IMR-90 (cell line): Measurements from ENCODE around the gene TMEM130. TPM values are rescaled to one million over a fixed set of nuclear protein-coding genes. Genes with fewer than 3 reads are reported as not detected.

Experiments used
- ATAC-seq: fragments of 200-7000 bp; cut with Tn5 transposase; 2 replicates; pipeline ENCODE4 v1.9.1; 2020; ENCODE audit warnings: low read depth, mild to moderate bottlenecking, moderate library complexity
- BruUV-seq: library from RNA; stranded (reverse); fragments of 400-500 nt; replicated peaks from 2 replicates; lab custom pipeline; 2021; lab: Mats Ljungman, UMichigan
- CTCF ChIA-PET: fragments of 300-600 bp; formaldehyde crosslinking; extraction: SDS; loops from one replicate; lab custom pipeline; 2021; ENCODE audit warnings: antibody characterized with exemption; lab: Yijun Ruan, JAX
- POLR2A ChIA-PET: fragments of 300-600 bp; sonication (Branson Sonifier 250); formaldehyde crosslinking; loops from one replicate; lab custom pipeline; 2022; ENCODE audit warnings: antibody characterized with exemption; ENCODE audit not compliant: unreplicated experiment; lab: Charles Lee
- DNase-seq: peaks from one replicate; pipeline ENCODE4 v3.0.0; 2013
- H2AFZ ChIP-seq: replicated peaks from 2 replicates; pipeline ENCODE3; 2013; ENCODE audit warnings: low read length, mild to moderate bottlenecking; ENCODE audit not compliant: poor library complexity
- H2AK5ac ChIP-seq: 2 replicates; pipeline ENCODE4 v1.6.1; 2013; ENCODE audit warnings: low read depth, low read length, inconsistent platforms
- H2AK9ac ChIP-seq: replicated peaks from 2 replicates; pipeline ENCODE3; 2013; ENCODE audit warnings: mild to moderate bottlenecking, low read depth, low read length, moderate library complexity; ENCODE audit not compliant: poor library complexity
- H2BK120ac ChIP-seq: 2 replicates; pipeline ENCODE4 v1.6.1; 2013; ENCODE audit warnings: low read depth, low read length, inconsistent platforms
- H2BK15ac ChIP-seq: 3 replicates; pipeline ENCODE4 v1.6.1; 2013; ENCODE audit warnings: low read depth, low read length, inconsistent platforms
- H2BK20ac ChIP-seq: 2 replicates; pipeline ENCODE4 v1.6.1; 2013; ENCODE audit warnings: low read depth, mild to moderate bottlenecking, inconsistent platforms, low read length, moderate library complexity
- H2BK5ac ChIP-seq: 2 replicates; pipeline ENCODE4 v1.6.1; 2013; ENCODE audit warnings: mild to moderate bottlenecking, low read depth, low read length, inconsistent platforms; ENCODE audit not compliant: poor library complexity, severe bottlenecking
- H3K14ac ChIP-seq: replicated peaks from 2 replicates; pipeline ENCODE4 v1.6.1; 2013; ENCODE audit warnings: low read depth, low read length, inconsistent platforms
- H3K18ac ChIP-seq: 2 replicates; pipeline ENCODE4 v1.6.1; 2013; ENCODE audit warnings: low read depth, low read length, control low read depth
- H3K23ac ChIP-seq: 2 replicates; pipeline ENCODE4 v1.6.1; 2013; ENCODE audit warnings: low read depth, low read length, inconsistent platforms
- H3K27ac ChIP-seq: 2 replicates; pipeline ENCODE4 v1.5.1; 2013; ENCODE audit warnings: mild to moderate bottlenecking, control low read depth, low read length; ENCODE audit not compliant: insufficient read depth
- H3K27me3 ChIP-seq: 2 replicates; pipeline ENCODE4 v1.6.1; 2013; ENCODE audit warnings: low read length; ENCODE audit not compliant: control insufficient read depth, insufficient read depth
- H3K36me3 ChIP-seq: 2 replicates; pipeline ENCODE4 v1.6.1; 2013; ENCODE audit warnings: low read length, mixed read lengths; ENCODE audit not compliant: control insufficient read depth, insufficient read depth
- H3K4ac ChIP-seq: 2 replicates; pipeline ENCODE4 v1.6.1; 2013; ENCODE audit warnings: low read depth, low read length, inconsistent platforms
- H3K4me1 ChIP-seq: 2 replicates; pipeline ENCODE4 v1.6.1; 2013; ENCODE audit warnings: low read length, mixed read lengths; ENCODE audit not compliant: control insufficient read depth, insufficient read depth
- H3K4me2 ChIP-seq: 2 replicates; pipeline ENCODE4 v1.6.1; 2013; ENCODE audit warnings: low read depth, mild to moderate bottlenecking, control low read depth, low read length, moderate library complexity
- H3K4me3 ChIP-seq: 2 replicates; pipeline ENCODE4 v1.5.1; 2013; ENCODE audit warnings: low read depth, mild to moderate bottlenecking, control low read depth, low read length, moderate library complexity; ENCODE audit not compliant: insufficient read depth
- H3K56ac ChIP-seq: 2 replicates; pipeline ENCODE4 v1.6.1; 2013; ENCODE audit warnings: low read length, inconsistent platforms; ENCODE audit not compliant: insufficient read depth; ENCODE audit errors: extremely low read depth
- H3K79me1 ChIP-seq, 2 experiments: 2 replicates each; pipeline ENCODE4 v1.6.1; 2013; ENCODE audit warnings: low read length in 2 of 2, inconsistent platforms in 1 of 2, low read depth in 1 of 2
- H3K9ac ChIP-seq: 2 replicates; pipeline ENCODE4 v1.6.1; 2013; ENCODE audit warnings: low read depth, low read length, control low read depth
- H3K9me1 ChIP-seq: 2 replicates; pipeline ENCODE4 v1.6.1; 2013; ENCODE audit warnings: low read length, inconsistent platforms; ENCODE audit not compliant: insufficient read depth
- H3K9me3 ChIP-seq: 2 replicates; pipeline ENCODE4 v1.6.1; 2013; ENCODE audit warnings: low read length; ENCODE audit not compliant: control insufficient read depth, insufficient read depth
- H4K20me1 ChIP-seq: 2 replicates; pipeline ENCODE4 v1.6.1; 2013; ENCODE audit warnings: low read length, inconsistent platforms; ENCODE audit not compliant: insufficient read depth
- H4K5ac ChIP-seq: 2 replicates; pipeline ENCODE4 v1.6.1; 2013; ENCODE audit warnings: mild to moderate bottlenecking, low read depth, low read length, control low read depth
- H4K8ac ChIP-seq, 2 experiments: 2 replicates each; pipeline ENCODE4 v1.6.1; 2013; ENCODE audit warnings: low read depth in 2 of 2, low read length in 2 of 2, control low read depth in 1 of 2, inconsistent platforms in 1 of 2
- H4K91ac ChIP-seq: 2 replicates; pipeline ENCODE4 v1.6.1; 2013; ENCODE audit warnings: low read depth, low read length, inconsistent platforms; ENCODE audit not compliant: insufficient read depth
- BHLHE40 ChIP-seq: fragments of 150-350 bp; IDR thresholded peaks from 2 replicates; pipeline ENCODE4 v1.6.1; 2016; ENCODE audit warnings: mild to moderate bottlenecking, low read depth, low read length
- CHD1 ChIP-seq: IDR thresholded peaks from 2 replicates; pipeline ENCODE4 v1.6.1; 2012; ENCODE audit warnings: low read depth, low read length, improper control_type of control experiment
- CTCF ChIP-seq: conservative IDR thresholded peaks from 2 replicates; pipeline ENCODE4 v1.5.1; 2012; ENCODE audit warnings: mild to moderate bottlenecking, low read depth, low read length, improper control_type of control experiment
- ELK1 ChIP-seq: fragments of 150-350 bp; IDR thresholded peaks from 2 replicates; pipeline ENCODE4 v1.6.1; 2016; ENCODE audit warnings: low read depth, mild to moderate bottlenecking, low read length, moderate library complexity, borderline replicate concordance
- FOS ChIP-seq: fragments of 150-350 bp; IDR thresholded peaks from 2 replicates; pipeline ENCODE4 v1.6.1; 2016; ENCODE audit warnings: low read depth, low read length
- MAFK ChIP-seq: IDR thresholded peaks from 2 replicates; pipeline ENCODE4 v1.6.1; 2012; ENCODE audit warnings: low read depth, low read length, improper control_type of control experiment
- MAZ ChIP-seq: IDR thresholded peaks from 2 replicates; pipeline ENCODE4 v1.6.1; 2012; ENCODE audit warnings: low read depth, mild to moderate bottlenecking, low read length, improper control_type of control experiment, moderate library complexity, borderline replicate concordance
- POLR2A ChIP-seq: IDR thresholded peaks from 2 replicates; pipeline ENCODE4 v1.6.1; 2012; ENCODE audit warnings: mild to moderate bottlenecking, low read depth, low read length
- RCOR1 ChIP-seq: IDR thresholded peaks from 2 replicates; pipeline ENCODE4 v1.6.1; 2012; ENCODE audit warnings: mild to moderate bottlenecking, low read length, improper control_type of control experiment; ENCODE audit not compliant: insufficient replicate concordance
- USF2 ChIP-seq: fragments of 150-350 bp; IDR thresholded peaks from 2 replicates; pipeline ENCODE4 v1.6.1; 2017; ENCODE audit warnings: mild to moderate bottlenecking, antibody characterized with exemption, low read length, low read depth
- WGBS, 2 experiments: methylation state at CpG; one replicate each; pipeline versions ENCODE4 v1.1.5 to v1.1.7; 2013; ENCODE audit warnings: missing lambda C conversion rate in 2 of 2; ENCODE audit not compliant: insufficient read length in 1 of 2; ENCODE audit errors: extremely low coverage in 2 of 2; 5-methylcytosine and 5-hydroxymethylcytosine counted together
- dilution Hi-C: fragments of 300-500 bp; cut with HindIII; formaldehyde crosslinking; loops from one replicate; pipeline ENCODE4 v1.14.3; 2018; ENCODE audit warnings: low sequenced_read_pairs; ENCODE audit not compliant: unreplicated experiment
- in situ Hi-C: fragments of 300-500 bp; cut with MboI; formaldehyde crosslinking; loops from 3 replicates; pipeline ENCODE4 v1.14.3; 2019; ENCODE audit warnings: low sequenced_read_pairs, inconsistent platforms, mixed read lengths
- intact Hi-C: fragments of 100-400 bp; cut with micrococcal nuclease; formaldehyde crosslinking; loops from 2 replicates; pipeline ENCODE4 v1.10.0; 2022
- polyA plus RNA-seq, 3 experiments: library from polyadenylated mRNA; depleted of rRNA; stranded (reverse); fragments of >200 nt; gene quantifications; 2 replicates each; pipeline ENCODE4 v1.2.3, GENCODE V29; 2012; ENCODE audit warnings: low replicate concordance in 1 of 3
- total RNA-seq: library from RNA; depleted of rRNA; stranded (reverse); fragments of >200 nt; gene quantifications from 2 replicates; pipeline ENCODE4 v1.2.3, GENCODE V29; 2012

TMEM130 gene
- total and polyA plus RNA-seq, 2 of the 4 experiments (the other 2 are of a cell fraction): 1.1 to 14.8 TPM

GRCh38 chr7:98899816-98900215 is 30.0 kb upstream of the TMEM130 start:
- H3K4me3 ChIP-seq: no peak overlapping the region
- no peaks in the 10 kb centered on the region for H4K20me1 ChIP-seq
- H2BK120ac ChIP-seq: no peak overlapping the region
- H3K36me3 ChIP-seq: peaks cover 58% of the 10 kb centered on the region
- WGBS, 2 experiments: 100% methylated on average over 4 of the region's 7 CpGs; no CpG with 5 or more reads in 1 of the 2 experiments
- H3K4me1 ChIP-seq: no peaks in the 10 kb centered on the region
- ATAC-seq (no peak), DNase-seq (no peak)
- H3K9me3 ChIP-seq: no peaks in the 10 kb centered on the region
- H2BK20ac ChIP-seq: no peak overlapping the region
- H4K91ac ChIP-seq: no peak overlapping the region
- POLR2A ChIA-PET: no interaction called here
- H4K5ac ChIP-seq: no peak overlapping the region
- no peaks in the 10 kb centered on the region for H3K27me3 ChIP-seq
- H3K9me1 ChIP-seq: no peaks in the 10 kb centered on the region
- no peak overlapping the region for H3K9ac ChIP-seq
- H2AK9ac ChIP-seq: no peak overlapping the region
- BruUV-seq: no TSS peak
- H2AK5ac ChIP-seq: no peak overlapping the region
- dilution Hi-C loops: no loop called here
- no peak overlapping the region for H3K23ac ChIP-seq
- no peak overlapping the region for H2AFZ ChIP-seq
- H3K14ac ChIP-seq: no peak overlapping the region
- in situ Hi-C loops: no loop called here
- peaks cover 0 to 15% of the 10 kb centered on the region in 2 experiments; a peak in 2 of 4 replicates for H3K79me1 ChIP-seq
- no peak for TF ChIP-seq POLR2A
- TF ChIP-seq ELK1: no peak
- no peak for TF ChIP-seq BHLHE40
- TF ChIP-seq MAZ: no peak
- no peak for TF ChIP-seq RCOR1
- no peak for TF ChIP-seq FOS
- no peak for TF ChIP-seq CHD1
- TF ChIP-seq CTCF: no peak
- no peak for TF ChIP-seq USF2
- TF ChIP-seq MAFK: no peak
- H3K27ac ChIP-seq: no peak overlapping the region
- no peak overlapping the region for H3K56ac ChIP-seq
- H2BK5ac ChIP-seq: no peak overlapping the region
- CTCF ChIA-PET: no interaction called here
- H3K4ac ChIP-seq: no peak overlapping the region
- no peak overlapping the region for H2BK15ac ChIP-seq
- no peak overlapping the region for H3K4me2 ChIP-seq
- intact Hi-C loops: loop anchor here (10.0 kb wide), 1 partner anchor 85 kb away; no protein-coding TSS in a partner anchor
- H3K18ac ChIP-seq: no peak overlapping the region
- no peak overlapping the region for H4K8ac ChIP-seq
